ENCODE measurements around the gene ZSWIM4.

DNA sequence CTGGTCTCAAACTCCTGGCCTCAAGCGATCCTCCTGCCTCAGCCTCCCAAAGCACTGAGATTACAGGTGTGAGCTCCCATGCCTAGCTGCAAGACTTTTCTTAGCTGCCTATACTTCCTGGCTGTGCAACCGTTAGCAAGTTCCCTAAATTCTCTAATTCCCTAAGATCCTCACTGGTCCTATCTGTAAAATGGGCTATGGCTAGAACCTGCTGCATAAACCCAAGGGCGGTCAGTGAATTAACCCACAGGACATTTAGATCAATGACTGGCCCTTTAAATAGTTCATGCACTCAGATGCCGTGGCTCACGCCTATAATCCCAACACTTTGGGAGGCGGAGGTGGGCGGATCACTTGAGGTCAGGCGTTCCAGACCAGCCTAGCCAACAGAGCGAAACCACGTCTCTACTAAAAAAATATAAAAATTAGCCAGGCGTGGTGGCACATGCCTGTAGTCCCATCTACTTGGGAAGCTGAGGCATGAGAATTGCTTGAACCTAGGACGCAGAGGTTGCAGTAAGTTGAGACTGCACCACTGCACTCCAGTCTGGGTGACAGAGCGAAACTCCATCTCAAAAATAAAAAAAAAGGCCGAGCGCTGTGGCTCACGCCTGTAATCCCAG is 25.1 kb upstream of the ZSWIM4 start:
- TF ChIP-seq ZNF384 (IDR thresholded peaks at IDR 0.05), result no peak
- TF ChIP-seq SP1 (IDR thresholded peaks at IDR 0.05), result no peak
- TF ChIP-seq ARNT (IDR thresholded peaks at IDR 0.05), result no peak
- TF ChIP-seq TARDBP (IDR thresholded peaks at IDR 0.05), result no peak
- no peak for TF ChIP-seq SUZ12 (IDR thresholded peaks at IDR 0.05)
- TF ChIP-seq, protein P1, sequence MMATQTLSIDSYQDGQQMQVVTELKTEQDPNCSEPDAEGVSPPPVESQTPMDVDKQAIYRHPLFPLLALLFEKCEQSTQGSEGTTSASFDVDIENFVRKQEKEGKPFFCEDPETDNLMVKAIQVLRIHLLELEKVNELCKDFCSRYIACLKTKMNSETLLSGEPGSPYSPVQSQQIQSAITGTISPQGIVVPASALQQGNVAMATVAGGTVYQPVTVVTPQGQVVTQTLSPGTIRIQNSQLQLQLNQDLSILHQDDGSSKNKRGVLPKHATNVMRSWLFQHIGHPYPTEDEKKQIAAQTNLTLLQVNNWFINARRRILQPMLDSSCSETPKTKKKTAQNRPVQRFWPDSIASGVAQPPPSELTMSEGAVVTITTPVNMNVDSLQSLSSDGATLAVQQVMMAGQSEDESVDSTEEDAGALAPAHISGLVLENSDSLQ (IDR thresholded peaks at IDR 0.05), result no peak
- no peak for TF ChIP-seq NFRKB (IDR thresholded peaks at IDR 0.05)
- no peak for TF ChIP-seq L3MBTL2 (conservative IDR thresholded peaks at IDR 0.05)
- TF ChIP-seq BHLHE40 (IDR thresholded peaks at IDR 0.05; ENCODE audit: borderline replicate concordance), result no peak
- TF ChIP-seq FOXM1 (IDR thresholded peaks at IDR 0.05; ENCODE audit: borderline replicate concordance), result no peak
- TF ChIP-seq HDGF (IDR thresholded peaks at IDR 0.05; ENCODE audit: borderline replicate concordance), result no peak
- TF ChIP-seq ELF4 (IDR thresholded peaks at IDR 0.05), result no peak
- TF ChIP-seq LEF1 (IDR thresholded peaks at IDR 0.05; ENCODE audit: borderline replicate concordance), result no peak
- TF ChIP-seq CTBP1 (IDR thresholded peaks at IDR 0.05; ENCODE audit: borderline replicate concordance), result no peak

Measured in HEK293T (cell line).